Mesodermal cell (in vitro differentiated cells): ENCODE measurements around the gene TPSD1.
"Not testable (repeated sequence)": the region's sequence is repeated elsewhere in the genome, so short reads cannot be mapped to it uniquely, and the experiment has no call there.

ENCODE experiments used
- H3K27ac ChIP-seq: 2 replicates; pipeline ENCODE4 v1.7.0; 2013; ENCODE audit warnings: mild to moderate bottlenecking, low read depth, low read length, moderate library complexity; ENCODE audit not compliant: severe bottlenecking
- H3K36me3 ChIP-seq: 2 replicates; pipeline ENCODE4 v1.7.1; 2013; ENCODE audit warnings: mild to moderate bottlenecking, low read length, moderate library complexity; ENCODE audit not compliant: control insufficient read depth, insufficient read depth
- H3K4me1 ChIP-seq: one replicate; pipeline ENCODE4 v1.7.1; 2013; ENCODE audit warnings: mild to moderate bottlenecking, low read length; ENCODE audit not compliant: insufficient read depth, control insufficient read depth, poor library complexity, severe bottlenecking
- H3K4me3 ChIP-seq: 2 replicates; pipeline ENCODE4 v1.7.0; 2013; ENCODE audit warnings: low read length, control low read depth, mild to moderate bottlenecking; ENCODE audit not compliant: insufficient read depth, poor library complexity, severe bottlenecking; ENCODE audit errors: extremely low read depth
- H3K9me3 ChIP-seq: 2 replicates; pipeline ENCODE4 v1.7.1; 2013; ENCODE audit warnings: mild to moderate bottlenecking, low read length, moderate library complexity; ENCODE audit not compliant: control insufficient read depth
- WGBS, 2 experiments: methylation state at CpG; one replicate each; pipeline ENCODE4 v1.1.5; 2013; ENCODE audit warnings: missing lambda C conversion rate in 2 of 2; ENCODE audit not compliant: insufficient coverage in 2 of 2; 5-methylcytosine and 5-hydroxymethylcytosine counted together

The TPSD1 gene

DNA sequence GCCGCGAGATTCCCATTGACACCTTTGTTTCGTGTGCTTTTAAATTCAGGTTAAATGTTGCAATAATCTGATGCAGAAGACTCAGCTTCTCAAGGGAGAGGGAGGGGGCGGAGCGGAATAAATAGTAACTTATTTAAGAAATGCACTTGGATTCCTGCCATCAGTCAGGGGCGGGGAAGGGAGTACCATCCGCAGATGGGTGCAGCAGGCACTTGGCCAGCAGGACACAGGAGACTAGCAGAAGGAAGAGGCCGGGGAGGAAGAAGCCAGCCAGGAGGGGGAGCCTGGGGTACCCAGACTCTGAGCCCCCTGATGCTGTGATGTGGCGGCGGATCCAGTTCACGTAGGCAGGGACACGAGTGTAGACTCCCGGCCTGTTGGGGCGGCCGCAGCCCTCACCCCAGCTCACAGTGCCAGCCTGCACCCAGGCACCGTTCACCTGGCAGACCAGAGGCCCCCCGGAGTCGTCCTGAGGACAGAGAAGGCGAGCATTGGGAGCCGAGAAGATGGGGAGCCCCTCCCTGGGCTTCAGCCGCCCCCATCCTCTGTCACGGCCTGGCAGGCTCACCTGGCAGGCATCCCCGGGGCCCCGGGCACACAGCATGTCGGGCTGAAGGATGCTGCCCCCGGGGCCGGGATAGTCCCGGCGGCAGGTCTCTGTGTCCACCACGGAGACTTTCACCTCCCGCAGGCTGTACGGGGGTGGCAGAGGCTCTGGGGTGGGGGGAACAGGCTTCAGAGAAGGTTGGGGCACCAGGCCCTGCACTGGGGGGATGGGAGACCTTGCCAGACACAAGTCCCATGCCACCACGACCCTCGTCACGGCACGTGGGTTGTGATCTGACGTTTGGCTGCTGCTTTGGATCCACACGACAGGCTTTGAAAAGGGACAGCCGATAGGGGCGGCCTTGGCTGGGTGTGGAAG is 34.0 kb upstream of the TPSD1 start:
- WGBS, 2 experiments = 92 to 95% methylated on average over 37 to 38 of the region's 40 CpGs
- Histone ChIP-seq H3K9me3 (no peaks in the 10 kb centered on the region), H3K36me3 (no peaks in the 10 kb centered on the region), H3K4me1 (no peaks in the 10 kb centered on the region), H3K27ac (no peak overlapping the region), H3K4me3 (no peak overlapping the region)

- no peaks in the 10 kb centered on the region for H3K36me3 ChIP-seq
- WGBS, 2 experiments = 87 to 89% methylated on average over 18 to 25 of the region's 25 CpGs
- no peaks in the 10 kb centered on the region for H3K4me1 ChIP-seq
- no peak overlapping the region for H3K27ac ChIP-seq
- H3K4me3 ChIP-seq = no peak overlapping the region
- H3K9me3 ChIP-seq = no peaks in the 10 kb centered on the region
These were observed 33.1 kb upstream of the TPSD1 start for GRCh38 chr16:1222553-1223354.

DNA sequence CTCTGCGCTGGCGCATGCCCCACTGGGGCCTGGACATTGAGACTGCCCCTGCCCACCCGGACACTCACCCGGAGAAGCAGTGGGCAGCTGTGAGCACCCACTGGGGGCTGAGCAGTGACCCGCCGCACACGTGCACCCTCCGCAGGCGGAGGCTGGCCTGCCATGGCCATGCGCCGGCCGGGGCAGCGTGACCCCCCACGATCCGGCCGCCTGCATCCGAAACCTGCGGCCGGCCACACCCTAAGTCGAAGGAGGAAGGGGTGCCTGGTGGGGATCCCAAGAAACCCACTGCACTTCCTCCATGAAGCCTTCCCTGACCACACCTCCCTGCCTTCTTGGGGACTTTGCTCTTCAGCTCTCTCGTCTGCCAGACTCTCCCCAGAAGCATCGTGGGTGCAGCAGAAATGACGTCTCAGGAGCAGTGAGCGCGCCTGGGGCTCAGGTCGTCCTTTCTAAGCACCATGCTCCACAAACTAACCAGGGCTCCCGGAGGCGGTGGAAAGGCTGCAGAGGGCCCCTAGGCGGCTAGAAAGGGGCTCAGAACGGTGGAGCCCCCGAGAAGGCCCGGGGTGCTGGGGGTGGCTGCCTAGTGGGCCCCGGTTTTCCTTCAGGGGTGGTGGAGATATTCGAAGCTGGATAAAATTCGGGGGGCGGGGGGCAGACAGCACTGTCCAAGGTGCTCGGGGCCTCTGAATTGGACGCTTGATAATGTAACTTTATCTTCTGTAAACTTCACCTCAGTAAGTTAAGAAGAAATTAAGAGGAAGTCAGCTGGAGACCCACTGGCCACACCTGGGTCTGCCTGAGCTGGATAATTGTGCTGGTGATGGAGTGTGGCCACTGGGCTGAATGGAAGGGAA is 32.3 kb upstream of the TPSD1 start:
- Histone ChIP-seq H3K4me3 (no peak overlapping the region), H3K27ac (no peak overlapping the region), H3K9me3 (no peaks in the 10 kb centered on the region), H3K4me1 (no peaks in the 10 kb centered on the region), H3K36me3 (no peaks in the 10 kb centered on the region)
- 94 to 96% methylated on average over 31 to 34 of the region's 38 CpGs for WGBS, 2 experiments

DNA sequence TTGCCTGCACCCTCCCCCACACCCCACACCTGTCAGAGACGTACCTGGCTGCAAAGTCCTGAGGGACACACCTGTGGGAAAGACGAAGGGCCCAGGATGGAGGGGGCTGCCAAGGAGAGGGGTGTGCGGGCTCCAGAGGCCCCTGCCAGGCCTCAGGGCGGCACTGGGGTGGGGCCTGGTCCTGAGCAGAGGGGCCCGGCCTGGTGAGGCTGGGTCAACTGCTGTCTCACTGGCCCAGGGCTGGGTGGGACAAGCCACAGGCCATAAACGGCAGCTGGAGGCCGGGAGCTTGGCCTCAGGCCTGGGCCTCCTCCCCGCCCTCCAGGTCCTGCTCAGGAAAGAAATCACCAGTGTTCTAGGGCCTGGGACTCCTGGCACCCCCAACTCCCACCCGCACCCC is 31.3 kb upstream of the TPSD1 start:
- Histone ChIP-seq H3K36me3 (no peaks in the 10 kb centered on the region), H3K9me3 (no peaks in the 10 kb centered on the region), H3K4me1 (no peaks in the 10 kb centered on the region), H3K27ac (no peak overlapping the region), H3K4me3 (no peak overlapping the region)
- 91% methylated on average over 4 to 6 of the region's 9 CpGs for WGBS, 2 experiments

- no peak within 1 kb of the TSS for H3K4me3 ChIP-seq
- H3K4me1 ChIP-seq = no peaks in the 10 kb centered on the region
- no peaks in the 10 kb centered on the region for H3K36me3 ChIP-seq
- no peaks in the 10 kb centered on the region for H3K9me3 ChIP-seq
- no peak within 1 kb of the TSS for H3K27ac ChIP-seq
- 81 to 100% methylated on average over 3 to 7 of the region's 10 CpGs for WGBS, 2 experiments
These were observed 30.8 kb upstream of the TPSD1 start, which contains the start of gene TPSG1 for GRCh38 chr16:1225051-1225451. TSS of gene TPSG1 (minus strand) at chr16:1225268. CDS start at chr16:1225252, 16 bp downstream.

- not testable (repeated sequence) for H3K9me3 ChIP-seq, H3K27ac ChIP-seq, H3K4me1 ChIP-seq, H3K36me3 ChIP-seq, H3K4me3 ChIP-seq
- WGBS, 2 experiments = 84 to 85% methylated on average over 10 to 19 of the region's 24 CpGs
These were observed 30.0 kb upstream of the TPSD1 start for GRCh38 chr16:1225728-1226311.

- WGBS, 2 experiments = 66 to 71% methylated on average over 5 to 11 of the region's 14 CpGs
- not testable (repeated sequence) for H3K9me3 ChIP-seq
These were observed 29.2 kb upstream of the TPSD1 start for GRCh38 chr16:1226692-1227091.

DNA sequence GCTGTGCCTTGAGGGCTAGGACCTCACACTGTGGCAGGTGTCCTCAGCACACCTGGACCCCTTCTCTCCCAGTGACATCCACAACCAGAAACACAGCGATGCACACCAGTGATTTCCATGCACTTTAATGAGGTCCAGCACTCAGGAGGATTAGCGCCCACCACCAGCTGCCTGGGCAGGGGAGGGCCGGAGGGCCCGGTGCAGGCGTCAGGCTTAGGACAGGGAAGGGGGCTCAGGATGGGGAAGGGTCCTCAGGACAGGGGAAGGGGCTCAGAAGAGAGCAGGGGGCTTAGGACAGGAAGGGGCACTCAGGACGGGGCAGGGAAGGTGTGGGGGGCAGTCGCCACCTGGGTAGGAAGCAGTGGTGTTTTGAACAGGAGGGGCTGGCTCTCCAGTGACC is 27.6 kb upstream of the TPSD1 start:
- H3K36me3 ChIP-seq, H3K27ac ChIP-seq, H3K4me3 ChIP-seq, H3K9me3 ChIP-seq, H3K4me1 ChIP-seq: not testable (repeated sequence)
- WGBS, 2 experiments = 84 to 95% methylated on average over 3 to 4 of the region's 7 CpGs

More at GRCh38 chr16:1226692-1227091, 29.2 kb upstream of the TPSD1 start:
- not testable (repeated sequence) for H3K36me3 ChIP-seq, H3K4me1 ChIP-seq, H3K27ac ChIP-seq, H3K4me3 ChIP-seq

DNA sequence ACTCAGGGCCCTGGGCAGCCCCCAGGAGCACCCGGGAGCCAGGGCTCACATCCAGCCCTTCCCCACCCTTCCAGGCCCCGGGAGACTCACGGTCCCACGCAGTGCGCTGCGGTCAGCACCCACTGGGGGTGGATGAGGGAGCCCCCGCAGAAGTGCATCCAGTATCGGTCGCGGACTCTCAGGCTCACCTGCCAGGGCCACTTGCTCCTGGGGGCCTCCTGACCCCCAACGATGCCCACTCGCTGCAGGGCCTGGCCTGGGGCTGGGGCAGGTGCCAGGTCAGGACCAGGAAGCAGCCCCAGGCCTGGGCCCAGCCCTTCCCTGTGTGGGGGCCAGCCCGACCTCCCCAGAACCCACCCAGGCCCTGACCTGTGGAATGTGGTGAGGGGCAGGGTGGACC is 26.4 kb upstream of the TPSD1 start:
- WGBS, 2 experiments = 77 to 84% methylated on average over 4 to 5 of the region's 13 CpGs
- H3K4me3 ChIP-seq, H3K36me3 ChIP-seq, H3K4me1 ChIP-seq, H3K27ac ChIP-seq, H3K9me3 ChIP-seq: not testable (repeated sequence)

DNA sequence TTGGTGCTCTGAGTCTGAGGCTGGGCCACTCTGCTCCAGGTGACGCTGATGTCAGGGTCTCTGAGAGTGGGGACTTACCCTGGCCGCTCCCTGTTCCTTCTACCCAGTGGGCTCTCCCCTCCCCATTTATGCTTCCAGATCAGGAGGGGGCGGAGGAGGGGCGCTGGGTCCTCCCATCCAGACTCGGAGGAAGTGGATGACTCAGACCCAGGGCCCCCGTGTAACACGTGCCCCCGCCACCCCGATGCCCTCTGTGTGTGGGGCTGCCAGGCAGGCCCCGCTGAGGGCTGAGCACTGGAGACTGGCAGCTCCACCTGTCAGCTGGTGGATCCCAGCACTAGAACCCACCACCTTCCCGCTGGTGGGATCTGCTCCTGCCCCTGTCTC is 25.8 kb upstream of the TPSD1 start, which contains the start of gene TPSB2:
Gene TPSB2, minus strand, starts transcription at position 101 of the 387 bp plus-strand sequence. CDS start 233 bp downstream, outside the sequence.
- H3K9me3 ChIP-seq, H3K4me1 ChIP-seq, H3K4me3 ChIP-seq, H3K36me3 ChIP-seq, H3K27ac ChIP-seq: not testable (repeated sequence)
- WGBS, 2 experiments = 71% methylated on average over 1 of the region's 11 CpGs; no CpG with 5 or more reads in 1 of the 2 experiments
